ENCODE measurements around the gene DHRS13.

GRCh38 chr17:28917029-28917428 is 14.2 kb upstream of the DHRS13 start:
- TF ChIP-seq EP300 (IDR thresholded peaks at IDR 0.05) (no peak), CTCF (IDR thresholded peaks at IDR 0.05) (no peak), RAD21 (conservative IDR thresholded peaks at IDR 0.05 in 1 of 2, IDR thresholded peaks at IDR 0.05 in 1 of 2) (no peak), CBX8 (IDR thresholded peaks at IDR 0.05) (no peak), MAX (IDR thresholded peaks at IDR 0.05) (no peak), POLR2A (IDR thresholded peaks at IDR 0.05; ENCODE audit: low read length) (no peak), NR3C1 (IDR thresholded peaks at IDR 0.05) (no peak), POLR2AphosphoS2 (conservative IDR thresholded peaks at IDR 0.05; ENCODE audit: low read length) (no peak), ZSCAN20 (CRISPR knock-in tag; IDR thresholded peaks at IDR 0.05) (no peak), BHLHE40 (IDR thresholded peaks at IDR 0.05; ENCODE audit: low read depth, low read length) (no peak), USF2 (IDR thresholded peaks at IDR 0.05) (no peak), PHF8 (IDR thresholded peaks at IDR 0.05; ENCODE audit: borderline replicate concordance, low read depth) (no peak), SREBF2 (IDR thresholded peaks at IDR 0.05) (no peak)

All from A549 (cell line).